IMR-90 (cell line): ENCODE results near the gene KIF5C.

Experiments
- CEBPB ChIP-seq: IDR thresholded peaks from 2 replicates; pipeline ENCODE4 v1.6.1; 2012; ENCODE audit warnings: low read depth, low read length, improper control_type of control experiment
- CHD1 ChIP-seq: IDR thresholded peaks from 2 replicates; pipeline ENCODE4 v1.6.1; 2012; ENCODE audit warnings: low read depth, low read length, improper control_type of control experiment
- MAFK ChIP-seq: IDR thresholded peaks from 2 replicates; pipeline ENCODE4 v1.6.1; 2012; ENCODE audit warnings: low read depth, low read length, improper control_type of control experiment
- MAZ ChIP-seq: IDR thresholded peaks from 2 replicates; pipeline ENCODE4 v1.6.1; 2012; ENCODE audit warnings: low read depth, mild to moderate bottlenecking, low read length, improper control_type of control experiment, moderate library complexity, borderline replicate concordance
- NFE2L2 ChIP-seq: fragments of 150-350 bp; IDR thresholded peaks from 2 replicates; pipeline ENCODE4 v1.6.1; 2016; ENCODE audit warnings: low read depth, mild to moderate bottlenecking, low read length
- POLR2A ChIP-seq: IDR thresholded peaks from 2 replicates; pipeline ENCODE4 v1.6.1; 2012; ENCODE audit warnings: mild to moderate bottlenecking, low read depth, low read length
- RFX5 ChIP-seq: IDR thresholded peaks from 2 replicates; pipeline ENCODE4 v1.8.0; 2012; ENCODE audit warnings: low read depth, mild to moderate bottlenecking, low read length, moderate library complexity
- SMC3 ChIP-seq: fragments of 150-350 bp; IDR thresholded peaks from 2 replicates; pipeline ENCODE4 v1.6.1; 2016; ENCODE audit warnings: low read depth, mild to moderate bottlenecking, antibody characterized with exemption, low read length, moderate library complexity
- TF ChIP-seq, protein P1 (sequence below): conservative IDR thresholded peaks from 2 replicates; pipeline ENCODE4 v1.5.1; 2012; ENCODE audit warnings: mild to moderate bottlenecking, low read depth, low read length, improper control_type of control experiment
- TF ChIP-seq, protein P2 (sequence below): fragments of 150-350 bp; IDR thresholded peaks from 2 replicates; pipeline ENCODE4 v1.6.1; 2017; ENCODE audit warnings: mild to moderate bottlenecking, antibody characterized with exemption, low read length, low read depth
- TF ChIP-seq, protein P3 (sequence below): fragments of 150-350 bp; IDR thresholded peaks from 2 replicates; pipeline ENCODE4 v1.6.1; 2016; ENCODE audit warnings: low read depth, mild to moderate bottlenecking, low read length, moderate library complexity, borderline replicate concordance

GRCh38 chr2:148876595-148877402, 1.8 kb downstream of the KIF5C start:
- TF ChIP-seq POLR2A: no peak
- TF ChIP-seq, protein P1, sequence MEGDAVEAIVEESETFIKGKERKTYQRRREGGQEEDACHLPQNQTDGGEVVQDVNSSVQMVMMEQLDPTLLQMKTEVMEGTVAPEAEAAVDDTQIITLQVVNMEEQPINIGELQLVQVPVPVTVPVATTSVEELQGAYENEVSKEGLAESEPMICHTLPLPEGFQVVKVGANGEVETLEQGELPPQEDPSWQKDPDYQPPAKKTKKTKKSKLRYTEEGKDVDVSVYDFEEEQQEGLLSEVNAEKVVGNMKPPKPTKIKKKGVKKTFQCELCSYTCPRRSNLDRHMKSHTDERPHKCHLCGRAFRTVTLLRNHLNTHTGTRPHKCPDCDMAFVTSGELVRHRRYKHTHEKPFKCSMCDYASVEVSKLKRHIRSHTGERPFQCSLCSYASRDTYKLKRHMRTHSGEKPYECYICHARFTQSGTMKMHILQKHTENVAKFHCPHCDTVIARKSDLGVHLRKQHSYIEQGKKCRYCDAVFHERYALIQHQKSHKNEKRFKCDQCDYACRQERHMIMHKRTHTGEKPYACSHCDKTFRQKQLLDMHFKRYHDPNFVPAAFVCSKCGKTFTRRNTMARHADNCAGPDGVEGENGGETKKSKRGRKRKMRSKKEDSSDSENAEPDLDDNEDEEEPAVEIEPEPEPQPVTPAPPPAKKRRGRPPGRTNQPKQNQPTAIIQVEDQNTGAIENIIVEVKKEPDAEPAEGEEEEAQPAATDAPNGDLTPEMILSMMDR: no peak
- TF ChIP-seq SMC3: no peak
- TF ChIP-seq RFX5: no peak
- TF ChIP-seq, protein P2, sequence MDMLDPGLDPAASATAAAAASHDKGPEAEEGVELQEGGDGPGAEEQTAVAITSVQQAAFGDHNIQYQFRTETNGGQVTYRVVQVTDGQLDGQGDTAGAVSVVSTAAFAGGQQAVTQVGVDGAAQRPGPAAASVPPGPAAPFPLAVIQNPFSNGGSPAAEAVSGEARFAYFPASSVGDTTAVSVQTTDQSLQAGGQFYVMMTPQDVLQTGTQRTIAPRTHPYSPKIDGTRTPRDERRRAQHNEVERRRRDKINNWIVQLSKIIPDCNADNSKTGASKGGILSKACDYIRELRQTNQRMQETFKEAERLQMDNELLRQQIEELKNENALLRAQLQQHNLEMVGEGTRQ: no peak
- no peak for TF ChIP-seq CEBPB
- no peak for TF ChIP-seq MAFK
- TF ChIP-seq, protein P3, sequence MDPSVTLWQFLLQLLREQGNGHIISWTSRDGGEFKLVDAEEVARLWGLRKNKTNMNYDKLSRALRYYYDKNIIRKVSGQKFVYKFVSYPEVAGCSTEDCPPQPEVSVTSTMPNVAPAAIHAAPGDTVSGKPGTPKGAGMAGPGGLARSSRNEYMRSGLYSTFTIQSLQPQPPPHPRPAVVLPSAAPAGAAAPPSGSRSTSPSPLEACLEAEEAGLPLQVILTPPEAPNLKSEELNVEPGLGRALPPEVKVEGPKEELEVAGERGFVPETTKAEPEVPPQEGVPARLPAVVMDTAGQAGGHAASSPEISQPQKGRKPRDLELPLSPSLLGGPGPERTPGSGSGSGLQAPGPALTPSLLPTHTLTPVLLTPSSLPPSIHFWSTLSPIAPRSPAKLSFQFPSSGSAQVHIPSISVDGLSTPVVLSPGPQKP: no peak
- no peak for TF ChIP-seq CHD1
- no peak for TF ChIP-seq MAZ
- no peak for TF ChIP-seq NFE2L2
